GM12878 (cell line): ENCODE data around the gene NEXN. TPM values are rescaled to one million over a fixed set of nuclear protein-coding genes. Genes with fewer than 3 reads are reported as not detected.
A peak's percentile ranks its signal among the peaks of the same experiment; 100 is the strongest.

Experiments used
- ATAC-seq: fragments of 200-7000 bp; cut with Tn5 transposase; 3 replicates; pipeline ENCODE4 v1.9.1; 2020; ENCODE audit warnings: mild to moderate bottlenecking, moderate library complexity
- BruUV-seq: library from RNA; stranded (reverse); fragments of 400-500 nt; replicated peaks from 2 replicates; lab custom pipeline; 2021; lab: Mats Ljungman, UMichigan
- CTCF ChIA-PET: fragments of 300-600 bp; sonication (Branson Sonifier 250); formaldehyde crosslinking; extraction: SDS; loops from one replicate; lab custom pipeline; 2021; ENCODE audit warnings: inconsistent platforms; lab: Yijun Ruan, JAX
- POLR2A ChIA-PET: fragments of 350-600 bp; formaldehyde crosslinking; extraction: SDS; loops from one replicate; lab custom pipeline; 2021; ENCODE audit warnings: inconsistent platforms; lab: Charles Lee
- RAD21 ChIA-PET: fragments of 300-600 bp; sonication (Branson Sonifier 250); formaldehyde crosslinking; loops from one replicate; lab custom pipeline; 2023; ENCODE audit warnings: antibody characterized with exemption; ENCODE audit not compliant: unreplicated experiment; lab: Charles Lee
- SMC1A ChIA-PET: fragments of 300-600 bp; sonication (Branson Sonifier 250); formaldehyde crosslinking; loops from one replicate; lab custom pipeline; 2023; ENCODE audit not compliant: unreplicated experiment, uncharacterized antibody; lab: Charles Lee
- DNase-seq: peaks from one replicate; pipeline ENCODE4 v3.0.0-alpha.2; 2011; ENCODE audit warnings: low read depth, low spot score
- FAIRE-seq: peaks from 3 replicates; lab custom pipeline; 2011; peaks lifted over from hg19 to GRCh38; lab: Jason Lieb, UNC
- H2AFZ ChIP-seq: 2 replicates; pipeline ENCODE4 v1.6.0; 2011; ENCODE audit warnings: low read depth, low read length, control low read depth; ENCODE audit not compliant: control insufficient read depth
- H3K27ac ChIP-seq: 2 replicates; pipeline ENCODE4 v1.5.1; 2011; ENCODE audit warnings: control low read depth; ENCODE audit not compliant: control insufficient read depth, insufficient read depth
- H3K27me3 ChIP-seq, 2 experiments: replicated peaks in 1 of 2; 2 replicates each; pipeline versions ENCODE4 v1.6.0 to v1.6.1; 2011; ENCODE audit warnings: low read length in 1 of 2; ENCODE audit not compliant: control insufficient read depth in 2 of 2, insufficient read depth in 2 of 2
- H3K36me3 ChIP-seq, 2 experiments: 2 replicates each; pipeline ENCODE4 v1.5.1; 2011; ENCODE audit warnings: low read length in 1 of 2; ENCODE audit not compliant: control insufficient read depth in 2 of 2, insufficient read depth in 2 of 2
- H3K4me1 ChIP-seq: 2 replicates; pipeline ENCODE4 v1.6.1; 2011; ENCODE audit warnings: mild to moderate bottlenecking, low read length, moderate library complexity, mixed read lengths; ENCODE audit not compliant: control insufficient read depth, insufficient read depth
- H3K4me2 ChIP-seq: 2 replicates; pipeline ENCODE4 v1.6.0; 2011; ENCODE audit warnings: control low read depth; ENCODE audit not compliant: control insufficient read depth, insufficient read depth
- H3K4me3 ChIP-seq: fragments of 200-600 bp; sonication (generic); 2 replicates; pipeline ENCODE4 v1.5.1; 2016
- H3K79me2 ChIP-seq: 2 replicates; pipeline ENCODE4 v1.6.0; 2011; ENCODE audit warnings: low read length; ENCODE audit not compliant: control insufficient read depth, insufficient read depth
- H3K9ac ChIP-seq: 2 replicates; pipeline ENCODE4 v1.8.0; 2011; ENCODE audit warnings: low read length, control low read depth, mixed read lengths; ENCODE audit not compliant: control insufficient read depth, insufficient read depth
- H3K9me3 ChIP-seq: replicated peaks from 3 replicates; pipeline ENCODE4 v1.5.1; 2011; ENCODE audit warnings: mild to moderate bottlenecking, low read length; ENCODE audit not compliant: control insufficient read depth, insufficient read depth
- H4K20me1 ChIP-seq: 2 replicates; pipeline ENCODE4 v1.6.0; 2011; ENCODE audit not compliant: control insufficient read depth, insufficient read depth
- E2F8 ChIP-seq: fragments of 450-650 bp; IDR thresholded peaks from 2 replicates; pipeline ENCODE4 v1.6.1; 2018; ENCODE audit warnings: mild to moderate bottlenecking, low read depth, moderate library complexity; ENCODE audit not compliant: partially characterized antibody
- POLR2AphosphoS5 ChIP-seq: IDR thresholded peaks from 2 replicates; pipeline ENCODE4 v1.6.1; 2011; ENCODE audit warnings: mild to moderate bottlenecking, low read length, inconsistent platforms
- SREBF2 ChIP-seq: IDR thresholded peaks from 2 replicates; pipeline ENCODE4 v1.6.1; 2012; ENCODE audit warnings: mild to moderate bottlenecking, low read length
- WGBS: methylation state at CpG from one replicate; pipeline ENCODE4 v1.1.6; 2016; ENCODE audit warnings: low lambda C conversion rate; ENCODE audit not compliant: insufficient replicate concordance, insufficient coverage; ENCODE audit errors: missing lambda C conversion rate; 5-methylcytosine and 5-hydroxymethylcytosine counted together
- in situ Hi-C: fragments of 300-500 bp; cut with MboI; formaldehyde crosslinking; loops from 9 replicates; pipeline ENCODE4 v1.14.3; 2018; ENCODE audit warnings: mixed read lengths
- intact Hi-C: fragments of 100-400 bp; cut with micrococcal nuclease; formaldehyde crosslinking; loops from one replicate; pipeline ENCODE4 v1.14.2; 2022; ENCODE audit not compliant: unreplicated experiment
- polyA plus RNA-seq, 11 experiments: library from polyadenylated mRNA; depleted of rRNA in 4 of 11; unstranded in 6 of 11; stranded (reverse) in 5 of 11; fragments of >200 nt; fragmentation: Nextera tagmentation in 4 of 11; fragmentation: Illumina TruSeq in 1 of 11; extraction: Ambion mirVana in 4 of 11; extraction: Trizol in 1 of 11; gene quantifications; 1 replicate in 1 of 11; 2 replicates in 10 of 11; pipeline versions ENCODE4 v1.2.1 to v1.2.3, GENCODE V29; 2011 to 2016; ENCODE audit warnings: inconsistent platforms in 2 of 11, missing spikeins in 2 of 11, low read depth in 1 of 11
- total RNA-seq, 4 experiments: library from RNA; depleted of rRNA in 3 of 4; stranded (reverse); fragments of >200 nt in 3 of 4; fragmentation: Illumina TruSeq in 1 of 4; extraction: Trizol in 1 of 4; gene quantifications; 2 replicates each; pipeline versions ENCODE4 v1.2.1 to v1.2.3, GENCODE V29; 2013 to 2021

NEXN gene
- total and polyA plus RNA-seq, 10 of the 15 experiments (the other 5 are each of a cell fraction or from before 2014, with no cell fraction given): 2.5 to 46.6 (median 15.4) TPM

DNA sequence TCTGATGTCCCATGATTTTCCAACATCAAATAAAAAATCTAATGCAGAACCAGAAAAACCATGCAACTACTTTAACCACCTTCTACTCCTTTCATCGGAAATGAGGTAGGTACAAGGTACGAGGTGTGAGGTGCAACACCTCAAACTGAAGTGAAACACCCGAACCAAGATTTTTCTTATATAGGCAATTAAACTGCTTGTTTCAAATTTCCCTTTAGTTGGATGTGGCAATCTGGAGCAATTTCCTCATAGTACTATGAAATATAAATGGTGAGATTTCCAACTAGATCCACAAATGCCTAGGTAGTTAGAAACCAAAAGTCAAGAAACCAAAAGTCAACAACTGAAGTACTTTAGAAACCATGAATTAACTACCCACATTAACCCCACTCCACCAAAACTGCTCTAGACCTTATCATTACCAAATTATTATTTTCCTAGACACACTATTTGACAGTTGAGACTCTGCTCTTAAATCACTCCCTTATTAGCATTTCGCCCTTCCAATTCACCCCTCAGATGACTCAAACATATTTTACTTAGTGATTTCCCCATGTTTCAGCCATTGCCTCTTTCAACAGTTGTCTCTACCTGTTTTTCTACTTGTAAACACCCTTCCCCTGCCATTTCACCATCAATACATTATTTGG, 52.6 kb downstream of the NEXN start (continued):
- TF ChIP-seq E2F8: peak; percentile 37

- Histone ChIP-seq H3K36me3 (peaks cover 0 to 33% of the 10 kb centered on the region in 2 experiments; a peak in 3 of 4 replicates), H3K9me3 (no peaks in the 10 kb centered on the region), H3K9ac (no peak overlapping the region), H3K4me3 (no peak overlapping the region), H2AFZ (no peak overlapping the region), H3K79me2 (no peaks in the 10 kb centered on the region; the same call in 1 of the 2 replicates), H3K27ac (no peak overlapping the region), H3K27me3 (no peaks in the 10 kb centered on the region), H3K4me2 (no peak overlapping the region), H4K20me1 (no peaks in the 10 kb centered on the region), H3K4me1 (no peaks in the 10 kb centered on the region)
- TF ChIP-seq POLR2AphosphoS5 (peak; percentile 47; the same call in 1 of the 2 replicates), SREBF2 (no peak)
- in situ Hi-C loops: no loop called here
- ChIA-PET SMC1A (interaction anchor here (0.8 to 1.2 kb wide), 3 partner anchors 13 to 163 kb away, joined by 3 to 4 read pairs (median 3); no protein-coding TSS in a partner anchor), POLR2A (no interaction called here), CTCF (no interaction called here), RAD21 (no interaction called here)
- ATAC-seq (no peak), FAIRE-seq (no peak), DNase-seq (no peak)
- WGBS: over 99% methylated on average over 4 of the region's 4 CpGs
- intact Hi-C loops: no loop called here
- BruUV-seq: no TSS peak
These were observed 54.1 kb downstream of the NEXN start for GRCh38 chr1:77942400-77943140.
